NCI-H82 treated with DMSO at 0.1 percent for 48 hours (cell line): ENCODE data around the gene PPP2R5C.
"Not testable (repeated sequence)": the region's sequence is repeated elsewhere in the genome, so short reads cannot be mapped to it uniquely, and the experiment has no call there.

Source experiments
- DNase-seq: peaks from one replicate; lab custom pipeline; 2025; ENCODE audit not compliant: unreplicated experiment; lab: John Stamatoyannopoulos, UW

Gene PPP2R5C

GRCh38 chr14:101780390-101780789 lies 18.9 kb downstream of the PPP2R5C start:
- no peak for DNase-seq

- no peak for DNase-seq
These were observed 19.4 kb downstream of the PPP2R5C start for GRCh38 chr14:101780887-101781239.

- DNase-seq, result no peak
These were observed 19.9 kb downstream of the PPP2R5C start for GRCh38 chr14:101781240-101782061.

- DNase-seq, result no peak
These were observed 21.9 kb downstream of the PPP2R5C start for GRCh38 chr14:101783260-101784016.

GRCh38 chr14:101784631-101785030 lies 23.1 kb downstream of the PPP2R5C start:
- no peak for DNase-seq

- no peak for DNase-seq
These were observed 26.6 kb downstream of the PPP2R5C start for GRCh38 chr14:101788016-101788635.

GRCh38 chr14:101789222-101789621 lies 27.7 kb downstream of the PPP2R5C start:
- DNase-seq, result no peak

- no peak for DNase-seq
These were observed 28.7 kb downstream of the PPP2R5C start for GRCh38 chr14:101790232-101790631.

- no peak for DNase-seq
These were observed 30.5 kb downstream of the PPP2R5C start for GRCh38 chr14:101791919-101792572.

- no peak for DNase-seq
These were observed 34.5 kb downstream of the PPP2R5C start for GRCh38 chr14:101796016-101796415.

- no peak for DNase-seq
These were observed 35.0 kb downstream of the PPP2R5C start for GRCh38 chr14:101796479-101796878.

GRCh38 chr14:101797856-101798255 lies 36.3 kb downstream of the PPP2R5C start:
- DNase-seq, result no peak

- not testable (repeated sequence) for DNase-seq
These were observed 42.9 kb downstream of the PPP2R5C start for GRCh38 chr14:101804373-101804772.

GRCh38 chr14:101806252-101806651 lies 44.7 kb downstream of the PPP2R5C start:
- DNase-seq, result not testable (repeated sequence)

GRCh38 chr14:101808020-101808641 lies 46.6 kb downstream of the PPP2R5C start:
- peak; percentile 40 for DNase-seq

- DNase-seq, result no peak
These were observed 47.6 kb downstream of the PPP2R5C start for GRCh38 chr14:101808894-101809670.

GRCh38 chr14:101809671-101810514 lies 48.4 kb downstream of the PPP2R5C start:
- peak; percentile 76 for DNase-seq

GRCh38 chr14:101810897-101811621 lies 49.5 kb downstream of the PPP2R5C start:
- no peak for DNase-seq

GRCh38 chr14:101812071-101812470 lies 50.6 kb downstream of the PPP2R5C start:
- no peak for DNase-seq
